Epithelial cell of esophagus (primary cell): ENCODE results near the gene ENO4.

Experiments used
- DNase-seq: peaks from one replicate; pipeline ENCODE4 v3.0.0; 2010; ENCODE audit warnings: low read depth
- H3K4me3 ChIP-seq: 2 replicates; pipeline ENCODE4 v1.5.1; 2011; ENCODE audit warnings: mild to moderate bottlenecking, low read length, control low read depth
- CTCF ChIP-seq: IDR thresholded peaks from 2 replicates; pipeline ENCODE4 v1.5.1; 2011; ENCODE audit warnings: low read depth, mild to moderate bottlenecking, low read length, control low read depth, inconsistent platforms; ENCODE audit not compliant: insufficient read depth; ENCODE audit errors: missing control alignments

The ENO4 gene

DNA sequence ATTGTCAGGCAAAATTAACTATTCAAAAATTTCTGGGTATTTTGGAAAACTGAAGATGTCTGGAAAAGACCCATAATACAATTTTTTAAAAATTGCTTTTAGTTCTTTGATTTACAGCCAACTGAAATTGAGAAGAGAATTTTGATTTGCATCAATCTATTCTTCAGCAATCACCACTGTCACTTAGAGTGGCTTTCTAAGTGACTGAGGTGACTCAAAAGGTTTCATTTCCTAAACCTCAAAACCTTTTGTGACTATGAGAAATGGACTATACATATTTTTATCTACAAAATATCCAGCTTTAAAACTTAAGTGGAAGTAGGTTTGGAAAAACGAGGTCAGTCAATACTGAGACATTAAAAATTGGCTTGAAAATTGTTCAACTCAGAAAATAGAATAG, 60.0 kb downstream of the ENO4 start:
- TF ChIP-seq CTCF: no peak

GRCh38 chr10:116910910-116911309, 61.6 kb downstream of the ENO4 start:
- H3K4me3 ChIP-seq: no peak overlapping the region
- no peak for TF ChIP-seq CTCF
- DNase-seq: no peak

More for the DNA sequence above, 60.0 kb downstream of the ENO4 start:
- DNase-seq: no peak
- no peak overlapping the region for H3K4me3 ChIP-seq

- no peak overlapping the region for H3K4me3 ChIP-seq
- no peak for TF ChIP-seq CTCF
- no peak for DNase-seq
Observed at GRCh38 chr10:116912162-116912561, 62.9 kb downstream of the ENO4 start.

DNA sequence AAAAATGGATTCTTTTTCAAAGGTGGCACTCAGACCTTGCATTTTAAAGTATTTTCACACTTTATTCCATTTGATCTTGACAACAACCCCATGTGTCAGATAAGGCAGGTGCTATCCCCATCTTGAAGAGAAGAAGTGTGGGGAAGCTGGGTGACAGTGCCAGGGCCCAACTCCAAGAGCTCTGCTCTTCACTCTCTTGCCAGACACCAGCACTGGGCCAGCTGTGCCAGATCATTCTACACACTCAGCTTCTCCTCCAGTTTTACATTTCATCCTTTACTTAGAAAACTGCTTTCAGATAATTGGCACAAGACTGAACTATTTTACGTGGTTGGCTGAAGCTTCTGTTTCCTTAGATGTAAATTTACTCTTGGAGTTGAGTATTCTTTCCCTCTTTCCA, 64.4 kb downstream of the ENO4 start:
- DNase-seq: no peak
- no peak overlapping the region for H3K4me3 ChIP-seq
- TF ChIP-seq CTCF: no peak

DNA sequence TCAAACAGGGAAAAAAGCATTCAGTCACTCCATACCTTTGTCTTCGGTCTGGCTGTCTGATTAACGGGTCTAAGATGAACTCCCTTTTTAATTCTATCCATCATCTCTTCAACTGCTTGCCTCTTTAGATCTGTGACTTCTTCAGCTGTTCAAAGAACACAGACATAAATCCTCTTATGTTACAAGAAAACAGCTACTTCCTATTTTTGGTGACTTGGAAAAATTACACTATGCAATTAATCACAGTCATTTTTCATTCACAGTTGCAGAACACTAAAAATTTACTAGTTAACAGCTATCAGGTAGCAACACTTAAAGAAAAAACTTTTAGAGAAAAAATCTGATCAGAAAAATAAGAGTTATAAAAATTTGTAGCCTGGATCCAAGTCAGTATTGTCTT, 66.0 kb downstream of the ENO4 start:
- H3K4me3 ChIP-seq: no peak overlapping the region
- no peak for DNase-seq
- TF ChIP-seq CTCF: no peak

DNA sequence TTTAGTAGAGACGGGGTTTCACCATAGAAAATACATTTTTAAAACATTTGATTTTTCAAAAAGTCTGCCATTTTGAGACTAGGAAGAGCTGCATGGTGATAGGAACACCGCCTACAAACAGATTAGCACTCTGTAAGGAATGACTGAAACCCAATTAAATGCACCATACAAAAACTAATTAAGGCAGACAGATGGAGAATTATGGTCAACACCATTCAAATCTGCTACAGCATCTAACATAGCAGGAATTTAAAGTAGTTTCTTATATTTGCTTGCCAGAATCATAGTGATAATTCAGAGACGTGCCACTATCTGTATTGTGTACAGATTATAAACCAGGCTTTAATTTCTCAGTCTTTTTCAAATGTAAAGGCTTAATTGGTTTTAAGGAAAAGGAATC, 68.2 kb downstream of the ENO4 start:
- TF ChIP-seq CTCF: no peak
- no peak overlapping the region for H3K4me3 ChIP-seq
- DNase-seq: no peak

GRCh38 chr10:116918583-116918982, 69.3 kb downstream of the ENO4 start:
- DNase-seq: no peak
- TF ChIP-seq CTCF: no peak
- no peak overlapping the region for H3K4me3 ChIP-seq
